Astrocyte (in vitro differentiated cells and primary cell): ENCODE data around the gene VTCN1. TPM values are rescaled to one million over a fixed set of nuclear protein-coding genes. Genes with fewer than 3 reads are reported as not detected.

Source experiments
- DNase-seq: peaks from one replicate; pipeline ENCODE4 v3.0.0-alpha.2; 2010; ENCODE audit warnings: low read depth
- FAIRE-seq: peaks from 2 replicates; lab custom pipeline; 2011; peaks lifted over from hg19 to GRCh38; lab: Jason Lieb, UNC
- H2AFZ ChIP-seq: 2 replicates; pipeline ENCODE4 v1.6.0; 2012; ENCODE audit warnings: low read depth, low read length, inconsistent platforms
- H3K27ac ChIP-seq: 2 replicates; pipeline ENCODE4 v1.5.1; 2011; ENCODE audit warnings: low read depth, low read length, inconsistent platforms
- H3K27me3 ChIP-seq: 2 replicates; pipeline ENCODE4 v1.6.0; 2011; ENCODE audit warnings: low read length, inconsistent platforms; ENCODE audit not compliant: insufficient read depth
- H3K36me3 ChIP-seq: 2 replicates; pipeline ENCODE4 v1.5.1; 2011; ENCODE audit warnings: low read length, inconsistent platforms; ENCODE audit not compliant: insufficient read depth
- H3K4me1 ChIP-seq: 2 replicates; pipeline ENCODE4 v1.5.1; 2011; ENCODE audit warnings: low read length, inconsistent platforms; ENCODE audit not compliant: insufficient read depth
- H3K4me2 ChIP-seq: 2 replicates; pipeline ENCODE4 v1.6.0; 2012; ENCODE audit warnings: low read length, inconsistent platforms
- H3K4me3 ChIP-seq: 2 replicates; pipeline ENCODE4 v1.5.1; 2011; ENCODE audit warnings: low read depth, mild to moderate bottlenecking, low read length, inconsistent platforms; ENCODE audit not compliant: insufficient read depth
- H3K79me2 ChIP-seq: 2 replicates; pipeline ENCODE4 v1.6.0; 2012; ENCODE audit warnings: mild to moderate bottlenecking, low read length, inconsistent platforms; ENCODE audit not compliant: insufficient read depth
- H3K9ac ChIP-seq: 2 replicates; pipeline ENCODE4 v1.6.0; 2012; ENCODE audit warnings: mild to moderate bottlenecking, low read length, inconsistent platforms
- H3K9me3 ChIP-seq: 2 replicates; pipeline ENCODE4 v1.5.1; 2012; ENCODE audit warnings: low read depth, mild to moderate bottlenecking, low read length, inconsistent platforms; ENCODE audit not compliant: insufficient read depth
- H4K20me1 ChIP-seq: 2 replicates; pipeline ENCODE4 v1.6.0; 2012; ENCODE audit warnings: low read length, inconsistent platforms; ENCODE audit not compliant: insufficient read depth
- H3K27ac Mint-ChIP-seq: one replicate; pipeline ENCODE4 v1.8.0; 2021; ENCODE audit warnings: mild to moderate bottlenecking, mixed read lengths; ENCODE audit not compliant: unreplicated experiment
- H3K27me3 Mint-ChIP-seq: one replicate; pipeline ENCODE4 v1.8.0; 2021; ENCODE audit warnings: low read depth, mixed read lengths; ENCODE audit not compliant: unreplicated experiment
- H3K36me3 Mint-ChIP-seq: one replicate; pipeline ENCODE4 v1.8.0; 2021; ENCODE audit warnings: low read depth, mixed read lengths; ENCODE audit not compliant: unreplicated experiment
- H3K4me1 Mint-ChIP-seq: one replicate; pipeline ENCODE4 v1.8.0; 2021; ENCODE audit warnings: low read depth, mixed read lengths; ENCODE audit not compliant: unreplicated experiment
- H3K4me3 Mint-ChIP-seq: one replicate; pipeline ENCODE4 v1.8.0; 2021; ENCODE audit warnings: mild to moderate bottlenecking, moderate library complexity, mixed read lengths; ENCODE audit not compliant: unreplicated experiment
- H3K9me3 Mint-ChIP-seq: one replicate; pipeline ENCODE4 v1.8.0; 2021; ENCODE audit warnings: mild to moderate bottlenecking, mixed read lengths; ENCODE audit not compliant: unreplicated experiment
- CTCF ChIP-seq: IDR thresholded peaks from 2 replicates; pipeline ENCODE4 v1.5.1; 2011; ENCODE audit warnings: low read depth, mild to moderate bottlenecking, inconsistent platforms, low read length, moderate library complexity; ENCODE audit not compliant: insufficient read depth
- EZH2 ChIP-seq: IDR thresholded peaks from 2 replicates; pipeline ENCODE4 v1.6.1; 2012; ENCODE audit warnings: mild to moderate bottlenecking, low read length, inconsistent platforms; ENCODE audit not compliant: insufficient read depth
- total RNA-seq: library from RNA; stranded (reverse); gene quantifications from 2 replicates; pipeline ENCODE4 v1.2.1, GENCODE V29; 2021

VTCN1 gene
- total RNA-seq, 1 donor from 2014 or later, result 1.3 TPM

- H3K27me3 Mint-ChIP-seq, result no peaks in the 10 kb centered on the region
Measured at GRCh38 chr1:117101334-117101733, 109.4 kb downstream of the VTCN1 start.

GRCh38 chr1:117098287-117098890 lies 112.3 kb downstream of the VTCN1 start:
- FAIRE-seq (no peak), DNase-seq (no peak)
- Mint-ChIP-seq H3K36me3 (peaks cover 11% of the 10 kb centered on the region), H3K4me3 (no peak overlapping the region), H3K27me3 (no peaks in the 10 kb centered on the region), H3K9me3 (no peaks in the 10 kb centered on the region), H3K27ac (no peak overlapping the region), H3K4me1 (peaks cover 12% of the 10 kb centered on the region)
- Histone ChIP-seq H3K9me3 (no peaks in the 10 kb centered on the region), H3K9ac (no peak overlapping the region), H3K27me3 (no peaks in the 10 kb centered on the region), H4K20me1 (no peaks in the 10 kb centered on the region), H2AFZ (no peak overlapping the region), H3K4me1 (peaks cover 30% of the 10 kb centered on the region), H3K4me3 (no peak overlapping the region), H3K79me2 (no peaks in the 10 kb centered on the region), H3K4me2 (no peak overlapping the region), H3K27ac (no peak overlapping the region), H3K36me3 (peaks cover 18% of the 10 kb centered on the region)
- no peak for TF ChIP-seq CTCF
- TF ChIP-seq EZH2, result no peak

More at GRCh38 chr1:117101334-117101733, 109.4 kb downstream of the VTCN1 start:
- no peak overlapping the region for H3K4me3 ChIP-seq
- H3K79me2 ChIP-seq, result no peaks in the 10 kb centered on the region
- H3K9me3 Mint-ChIP-seq, result no peaks in the 10 kb centered on the region
- peaks cover 18% of the 10 kb centered on the region for H3K36me3 ChIP-seq
- DNase-seq (no peak), FAIRE-seq (no peak)
- no peaks in the 10 kb centered on the region for H3K27me3 ChIP-seq
- H3K9me3 ChIP-seq, result no peaks in the 10 kb centered on the region
- H3K4me1 ChIP-seq, result peaks cover 12% of the 10 kb centered on the region
- no peak overlapping the region for H2AFZ ChIP-seq
- H3K4me1 Mint-ChIP-seq, result peaks cover 4% of the 10 kb centered on the region
- H3K4me3 Mint-ChIP-seq, result no peak overlapping the region
- no peak overlapping the region for H3K27ac ChIP-seq
- TF ChIP-seq EZH2, result no peak
- TF ChIP-seq CTCF, result no peak
- peaks cover 11% of the 10 kb centered on the region for H3K36me3 Mint-ChIP-seq
- no peaks in the 10 kb centered on the region for H4K20me1 ChIP-seq
- no peak overlapping the region for H3K9ac ChIP-seq
- no peak overlapping the region for H3K27ac Mint-ChIP-seq
- no peak overlapping the region for H3K4me2 ChIP-seq

GRCh38 chr1:117097443-117097842 lies 113.3 kb downstream of the VTCN1 start:
- Histone ChIP-seq H3K36me3 (peaks cover 15% of the 10 kb centered on the region), H3K79me2 (no peaks in the 10 kb centered on the region), H3K4me3 (no peak overlapping the region), H3K27ac (peak overlapping the region; percentile 66), H4K20me1 (no peaks in the 10 kb centered on the region), H3K9ac (peak overlapping the region; percentile 49), H3K27me3 (no peaks in the 10 kb centered on the region), H3K4me2 (peak overlapping the region; percentile 51), H2AFZ (no peak overlapping the region), H3K9me3 (no peaks in the 10 kb centered on the region), H3K4me1 (peaks cover 37% of the 10 kb centered on the region)
- H3K27ac Mint-ChIP-seq, result peak overlapping the region; percentile 83
- no peaks in the 10 kb centered on the region for H3K27me3 Mint-ChIP-seq
- no peak overlapping the region for H3K4me3 Mint-ChIP-seq
- no peaks in the 10 kb centered on the region for H3K9me3 Mint-ChIP-seq
- no peak for TF ChIP-seq EZH2
- no peak for TF ChIP-seq CTCF
- peaks cover 11% of the 10 kb centered on the region for H3K36me3 Mint-ChIP-seq
- peaks cover 22% of the 10 kb centered on the region for H3K4me1 Mint-ChIP-seq
- FAIRE-seq, result no peak
- peak; percentile 63 for DNase-seq
